Hepatic stellate cell (primary cell): ENCODE measurements around the gene KIAA1671.
A peak's percentile ranks its signal among the peaks of the same experiment; 100 is the strongest.

Experiments used
- DNase-seq: peaks from one replicate; pipeline ENCODE4 v3.0.0; 2011; ENCODE audit warnings: low spot score

The KIAA1671 gene

DNA sequence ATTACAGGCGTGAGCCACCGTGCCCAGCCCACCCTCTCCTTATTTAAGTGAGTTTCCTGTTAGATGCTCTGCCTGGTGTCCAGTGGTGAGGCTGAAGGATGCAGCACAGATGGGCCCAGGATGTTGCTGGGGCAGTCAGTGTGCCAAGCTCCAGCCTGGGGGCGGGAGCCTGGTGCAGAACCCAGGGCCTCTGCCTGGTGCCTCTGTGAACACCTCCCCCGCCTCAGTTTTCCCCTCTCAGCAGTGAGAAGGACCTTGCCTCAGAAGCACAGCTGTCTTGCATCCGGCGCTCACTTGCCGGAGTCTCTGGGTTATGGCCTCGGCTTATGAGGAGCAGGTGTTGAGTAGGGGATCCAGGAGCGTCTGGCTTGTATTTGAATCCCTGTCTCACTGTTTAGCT, 116.2 kb downstream of the KIAA1671 start:
- DNase-seq = no peak

DNA sequence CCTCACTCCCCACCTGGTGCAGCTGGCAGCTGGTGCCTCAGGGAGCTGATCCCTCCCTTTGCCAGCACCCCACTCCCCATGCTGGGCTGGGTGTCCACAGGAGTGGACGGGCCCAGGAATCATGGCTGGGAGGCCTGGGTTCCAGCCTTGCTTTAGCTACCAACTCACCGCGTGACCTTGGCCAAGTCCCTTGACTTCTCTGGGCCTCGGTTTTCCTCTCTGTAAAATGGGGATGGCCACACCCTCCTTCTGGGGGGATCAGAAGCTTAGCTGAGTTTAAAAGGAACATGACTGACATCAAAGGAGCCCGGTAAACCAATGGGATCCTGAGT, 116.9 kb downstream of the KIAA1671 start:
- DNase-seq = no peak

DNA sequence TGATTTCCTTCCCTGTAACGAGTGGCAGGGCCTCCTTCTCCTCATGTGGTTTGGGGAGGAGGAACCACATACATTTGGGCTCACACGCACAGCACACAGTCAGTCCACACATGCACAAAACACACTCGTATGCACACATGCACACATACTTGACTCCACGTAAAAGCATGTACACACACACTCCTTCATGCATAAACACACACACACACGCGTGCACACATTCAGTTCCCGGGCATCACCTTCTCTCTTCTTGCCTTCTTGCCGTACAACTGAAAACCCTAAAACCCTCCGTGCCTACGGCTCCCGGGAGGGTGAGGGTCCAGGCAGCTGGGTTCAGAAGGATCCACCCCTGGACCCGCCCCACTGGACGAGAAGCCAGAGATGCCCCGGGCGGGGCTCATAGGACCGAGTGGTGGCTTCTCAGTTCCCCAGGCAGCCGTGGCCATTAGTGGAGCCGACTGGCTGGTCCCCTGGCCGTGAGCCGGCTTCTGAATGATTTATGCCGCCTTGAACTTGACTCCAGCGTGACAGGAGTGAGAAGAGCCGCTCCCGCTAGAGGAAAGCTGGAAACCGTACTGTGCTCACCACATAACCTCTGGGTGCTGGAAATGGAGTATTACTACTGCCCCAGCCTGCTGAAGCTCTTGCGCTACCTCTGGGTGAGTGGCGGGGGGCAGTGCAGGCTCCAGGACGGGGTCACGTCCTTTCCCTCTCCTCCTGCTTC, 117.4 kb downstream of the KIAA1671 start:
- no peak for DNase-seq

DNA sequence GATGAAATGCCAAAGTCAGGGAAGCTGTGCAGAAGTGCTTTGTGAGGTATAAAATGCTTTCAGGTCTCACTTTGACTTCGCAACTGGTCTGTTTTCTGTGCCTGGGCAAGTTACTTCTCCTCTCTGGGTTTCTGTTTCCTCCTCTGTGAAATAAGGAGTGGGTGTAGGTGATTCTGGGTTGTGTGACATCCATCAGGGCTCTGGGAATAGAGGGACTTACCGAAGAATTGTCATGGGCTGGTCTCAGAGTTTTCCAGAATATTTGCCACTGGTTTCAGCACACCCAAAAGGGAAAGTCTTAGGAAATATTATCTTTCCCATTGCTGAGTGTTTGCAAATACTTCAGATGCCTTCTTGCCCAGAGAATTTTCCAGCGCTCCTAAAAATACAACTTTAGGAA, 118.4 kb downstream of the KIAA1671 start:
- DNase-seq = no peak

DNA sequence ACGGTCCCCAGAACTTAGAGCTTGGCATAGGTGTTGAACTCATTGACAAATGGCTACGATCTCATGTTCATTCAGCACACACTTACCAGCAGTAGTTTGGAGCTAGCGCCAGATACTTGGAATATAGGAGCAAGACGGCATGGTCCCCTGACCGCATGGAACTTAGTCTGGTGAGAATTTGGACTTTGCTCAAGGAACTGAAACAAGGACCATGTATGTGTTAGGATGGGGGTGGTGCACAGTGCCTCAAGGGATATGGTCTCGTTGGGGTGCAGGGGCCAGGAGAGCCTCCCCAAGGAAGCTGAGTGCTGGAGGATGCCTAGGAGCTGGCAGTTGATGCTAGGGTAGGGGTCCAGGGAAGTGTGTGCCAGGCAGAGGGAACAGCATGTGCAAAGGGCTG, 119.2 kb downstream of the KIAA1671 start:
- no peak for DNase-seq

DNA sequence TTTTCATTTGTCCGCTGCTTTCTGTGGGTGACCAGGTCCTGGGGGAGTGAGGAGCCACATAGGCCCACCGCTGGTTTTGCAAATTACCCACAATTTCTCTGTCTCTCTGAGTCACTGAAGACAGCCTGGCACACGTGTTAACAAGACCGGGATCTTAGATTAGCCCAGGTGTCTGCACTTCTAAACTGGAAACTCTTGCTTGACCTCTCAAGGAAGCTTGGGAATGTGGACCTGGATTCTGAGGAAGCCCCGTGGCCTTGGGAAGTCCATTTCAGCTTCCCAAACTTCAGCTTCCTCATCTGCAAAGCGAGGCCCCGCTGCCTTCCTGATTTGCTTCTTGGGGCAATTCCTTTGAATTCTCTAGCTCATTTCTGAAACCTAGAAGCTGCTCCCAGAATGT, 119.9 kb downstream of the KIAA1671 start:
- no peak for DNase-seq

DNA sequence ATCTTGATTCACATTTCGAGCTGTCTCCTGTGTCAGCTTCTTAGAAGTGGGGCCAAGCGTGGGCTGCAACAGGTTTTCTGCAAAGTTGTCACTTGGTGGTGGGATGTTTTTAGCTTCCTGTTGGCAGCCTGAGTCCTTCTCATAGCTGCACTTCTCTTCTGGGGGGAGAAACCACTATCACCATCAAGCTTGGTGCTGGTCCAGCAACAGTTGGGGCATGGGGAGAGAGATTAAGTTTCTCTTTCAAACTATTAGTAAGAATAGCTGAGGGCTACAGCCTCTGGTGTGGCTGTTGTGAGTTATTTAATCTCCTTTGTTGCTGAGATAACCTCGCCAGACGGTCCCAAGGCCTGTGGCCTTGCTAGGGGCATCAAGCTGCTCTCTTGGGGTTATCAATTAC, 123.8 kb downstream of the KIAA1671 start:
- no peak for DNase-seq

DNA sequence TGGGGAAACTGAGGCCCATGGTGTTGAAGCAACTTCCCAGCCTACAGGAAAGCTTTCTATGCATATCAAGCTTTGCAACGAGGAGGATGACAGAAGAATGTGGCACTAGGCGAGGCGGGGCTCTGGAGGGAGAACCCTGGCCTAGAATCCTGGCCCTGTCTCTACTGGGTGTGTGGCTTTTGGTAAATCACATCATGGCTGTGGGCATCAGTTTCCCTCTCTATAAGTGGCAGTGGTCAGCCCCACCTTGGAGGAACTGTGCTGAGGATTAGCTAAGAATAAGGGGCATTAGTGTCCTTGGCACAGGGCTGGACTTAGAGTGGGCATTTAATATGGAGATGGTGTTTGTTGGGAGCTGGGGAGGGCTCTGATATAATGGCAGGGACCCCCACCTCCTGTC, 124.5 kb downstream of the KIAA1671 start:
- no peak for DNase-seq

DNA sequence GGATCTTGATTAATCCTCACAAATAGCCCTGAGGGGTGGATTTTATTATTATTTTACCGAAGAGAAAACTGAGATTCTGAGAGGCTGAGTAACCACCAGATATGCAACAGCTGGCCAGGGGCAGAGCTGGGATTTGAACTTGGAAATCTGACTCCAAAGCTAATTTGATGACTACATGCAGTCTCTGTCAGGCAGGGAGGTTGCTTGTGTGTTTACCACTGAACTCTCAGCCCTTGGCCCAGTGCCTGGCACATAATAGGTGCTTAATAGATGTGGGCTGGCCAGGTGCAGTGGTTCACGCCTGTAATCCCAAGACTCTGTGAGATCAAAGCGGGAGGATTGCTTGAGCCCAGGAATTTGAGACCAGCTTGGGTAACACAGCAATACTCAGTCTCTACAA, 125.4 kb downstream of the KIAA1671 start:
- DNase-seq = no peak

DNA sequence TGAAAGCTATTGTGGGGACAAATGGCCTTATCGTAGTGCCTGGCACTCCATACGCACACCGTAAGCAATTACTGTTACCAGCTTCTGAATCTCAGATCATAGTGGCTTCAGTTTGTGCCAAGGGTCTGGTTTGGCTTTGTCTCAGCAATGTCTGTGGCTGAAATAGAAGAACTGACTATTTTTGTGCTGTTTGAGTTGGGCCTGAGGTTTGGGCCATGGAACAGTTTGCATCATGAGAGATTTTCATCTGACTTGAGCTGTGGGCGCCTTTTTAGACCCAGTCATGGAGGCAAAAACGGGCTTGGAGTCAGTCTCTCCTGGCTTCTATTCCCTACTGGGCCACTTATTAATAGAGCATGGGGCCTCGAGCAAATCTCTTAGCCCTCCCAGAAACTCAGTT, 126.1 kb downstream of the KIAA1671 start:
- DNase-seq = no peak

DNA sequence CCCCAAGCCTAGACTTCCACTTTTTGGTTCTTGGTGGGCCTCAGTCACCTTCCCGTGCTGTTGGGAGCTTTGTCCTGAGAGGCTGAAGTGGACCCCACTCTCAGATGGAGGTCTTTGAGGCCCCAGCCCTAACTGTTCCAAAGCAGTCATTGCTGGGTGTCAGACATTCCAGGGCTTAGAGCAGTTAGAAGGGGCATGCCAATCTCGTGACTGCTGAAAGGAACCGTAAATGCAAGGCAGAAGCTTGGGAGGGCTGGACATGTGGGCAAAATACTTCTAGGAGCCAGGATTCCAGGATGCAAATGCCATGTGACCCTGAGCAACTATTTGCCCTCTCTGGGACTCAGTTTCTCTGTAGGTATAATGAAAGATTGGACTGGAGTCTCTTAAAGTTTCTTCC, 128.3 kb downstream of the KIAA1671 start:
- DNase-seq = no peak

DNA sequence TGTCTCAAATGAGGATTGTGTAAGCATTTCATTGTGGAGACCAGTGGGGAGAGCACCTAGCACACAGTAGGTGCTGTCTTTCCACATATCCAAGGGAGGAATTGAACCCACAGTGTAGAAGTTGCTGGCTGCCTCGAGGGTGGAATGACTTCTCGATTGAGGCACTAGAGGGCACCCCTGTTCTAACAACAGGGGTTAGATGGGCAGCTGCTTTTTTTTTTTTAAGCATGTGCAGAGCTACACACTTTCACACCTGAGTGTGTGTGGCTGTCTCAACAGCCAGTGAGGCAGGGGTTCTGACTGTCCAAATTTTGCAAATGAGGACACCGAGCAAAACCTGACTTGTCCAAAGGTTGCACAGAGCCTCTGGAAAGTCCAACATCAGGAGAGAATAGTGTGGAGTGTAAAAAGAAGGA, 128.9 kb downstream of the KIAA1671 start:
- DNase-seq = peak; percentile 27

DNA sequence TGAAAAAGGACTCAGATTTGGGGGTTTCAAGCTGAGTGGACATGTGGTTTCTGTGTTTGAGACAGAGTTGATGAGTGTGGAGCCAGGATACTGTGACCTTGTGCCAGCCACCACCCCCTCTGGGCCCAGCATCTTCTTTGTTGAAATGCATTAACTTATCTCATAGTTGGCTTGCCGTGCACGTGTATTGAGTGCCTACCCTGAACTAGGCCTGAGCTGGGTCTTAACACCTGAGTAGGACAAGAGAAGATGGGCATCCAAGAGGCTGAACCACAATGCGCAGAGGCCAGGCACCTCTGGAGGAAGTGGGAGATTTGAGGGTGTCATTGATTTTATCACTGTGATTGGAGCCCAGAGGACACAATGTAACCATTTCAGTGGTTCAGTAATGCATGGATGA, 129.6 kb downstream of the KIAA1671 start:
- DNase-seq = no peak

DNA sequence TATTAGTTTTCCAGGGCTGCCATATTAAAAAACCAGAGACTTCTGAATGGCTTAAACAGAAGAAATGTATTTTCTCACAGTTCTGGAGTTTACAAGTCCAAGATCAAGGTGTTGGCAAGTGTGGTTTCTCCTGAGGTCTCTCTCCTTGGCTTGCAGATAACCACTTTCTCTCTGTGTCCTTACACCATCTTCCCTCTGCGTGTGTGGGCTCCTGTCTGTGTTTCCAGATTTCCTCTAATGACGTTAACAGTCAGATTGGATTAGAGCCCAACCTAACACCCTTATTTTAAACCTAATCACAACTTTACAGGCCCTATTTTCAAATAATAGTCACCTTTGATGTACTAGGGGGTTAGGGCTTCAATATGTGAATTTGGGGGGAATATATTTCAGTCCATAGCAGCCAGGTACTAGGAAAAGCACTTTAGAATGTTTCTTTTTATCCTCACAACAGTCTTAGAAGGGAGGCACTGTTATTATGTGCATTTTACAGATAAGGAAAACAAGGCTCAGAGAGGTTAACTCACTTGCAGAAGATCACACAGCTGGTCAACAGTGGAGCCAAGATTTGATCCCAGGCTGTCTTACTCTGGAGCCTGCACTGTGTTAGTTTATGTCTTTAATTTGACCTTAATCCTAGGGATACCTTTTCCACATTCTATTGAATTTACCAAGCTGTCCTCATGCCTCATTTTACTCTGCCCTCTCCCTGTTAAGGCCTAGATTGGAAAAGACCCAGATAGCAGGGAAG, 130.7 kb downstream of the KIAA1671 start:
- no peak for DNase-seq

DNA sequence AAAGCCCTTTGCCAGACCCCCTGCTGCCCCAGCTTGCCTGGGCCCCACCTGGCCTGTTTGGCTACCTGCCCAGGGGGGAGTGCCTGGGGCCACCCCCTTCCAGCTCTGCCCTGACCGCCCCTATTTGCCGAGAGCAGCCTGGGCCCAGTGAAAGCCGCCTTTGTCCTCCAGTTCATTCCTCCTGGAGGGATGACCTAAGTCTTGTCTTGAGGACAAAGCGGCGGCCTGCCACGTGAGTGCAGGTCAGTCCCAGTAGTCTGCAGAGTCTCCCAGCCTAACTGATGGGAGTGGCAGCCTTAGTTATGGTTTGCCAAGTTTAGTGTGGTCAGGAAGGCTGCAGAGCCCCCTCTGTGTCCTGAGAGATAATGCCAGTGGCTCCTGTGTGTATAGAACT, 131.3 kb downstream of the KIAA1671 start:
- no peak for DNase-seq

DNA sequence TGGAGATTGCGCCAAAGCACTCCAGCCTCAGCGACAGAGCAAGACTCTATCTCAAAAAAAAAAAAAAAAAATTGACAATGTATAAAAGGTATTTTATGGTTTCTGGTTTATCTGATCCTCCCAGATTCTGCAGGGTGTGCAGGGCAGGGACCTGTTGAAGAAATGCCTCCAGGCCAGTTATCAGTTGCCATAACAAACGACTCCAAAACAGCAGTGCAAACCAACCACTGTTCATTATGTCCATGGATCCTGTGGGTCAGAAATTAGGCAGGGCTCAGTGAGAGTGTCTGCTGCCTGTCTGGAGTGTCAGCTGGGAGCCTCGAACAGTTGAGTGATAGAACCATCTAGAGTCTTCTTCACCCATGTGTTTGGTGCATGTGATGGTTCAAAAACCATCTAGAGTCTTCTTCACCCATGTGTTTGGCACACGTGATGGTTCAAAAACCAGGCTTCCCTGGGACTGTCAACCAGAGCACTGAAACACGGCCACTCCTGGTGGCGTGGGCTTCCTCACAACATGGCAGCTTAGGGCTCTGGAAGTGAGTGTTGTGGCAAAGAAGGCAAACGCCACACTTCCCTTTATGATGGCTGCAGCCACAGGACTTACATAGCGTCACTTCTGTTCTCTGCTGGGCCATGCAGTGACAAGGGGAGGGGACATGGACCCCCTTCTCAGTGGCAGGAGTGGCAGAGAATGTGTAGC, 132.0 kb downstream of the KIAA1671 start:
- DNase-seq = no peak

DNA sequence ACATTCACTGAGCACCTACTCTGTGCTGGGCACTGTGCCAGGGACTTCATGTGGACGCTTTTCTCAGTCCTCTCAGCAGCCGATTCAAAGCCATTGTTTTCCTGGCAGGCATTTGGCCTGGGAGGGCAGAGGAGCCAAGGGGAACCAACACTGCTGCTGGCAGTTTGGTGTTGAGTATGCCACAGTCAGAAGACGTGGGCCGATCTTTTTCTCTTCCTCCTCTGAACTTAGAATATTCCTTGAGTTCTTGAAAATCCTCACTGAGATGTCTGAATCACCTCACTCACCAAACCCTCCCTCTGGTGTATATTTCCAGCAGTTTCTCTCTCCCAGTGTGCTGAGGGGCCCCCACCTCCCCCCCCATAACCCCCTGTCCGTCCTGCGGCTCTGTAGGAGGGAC, 132.6 kb downstream of the KIAA1671 start:
- DNase-seq = no peak

DNA sequence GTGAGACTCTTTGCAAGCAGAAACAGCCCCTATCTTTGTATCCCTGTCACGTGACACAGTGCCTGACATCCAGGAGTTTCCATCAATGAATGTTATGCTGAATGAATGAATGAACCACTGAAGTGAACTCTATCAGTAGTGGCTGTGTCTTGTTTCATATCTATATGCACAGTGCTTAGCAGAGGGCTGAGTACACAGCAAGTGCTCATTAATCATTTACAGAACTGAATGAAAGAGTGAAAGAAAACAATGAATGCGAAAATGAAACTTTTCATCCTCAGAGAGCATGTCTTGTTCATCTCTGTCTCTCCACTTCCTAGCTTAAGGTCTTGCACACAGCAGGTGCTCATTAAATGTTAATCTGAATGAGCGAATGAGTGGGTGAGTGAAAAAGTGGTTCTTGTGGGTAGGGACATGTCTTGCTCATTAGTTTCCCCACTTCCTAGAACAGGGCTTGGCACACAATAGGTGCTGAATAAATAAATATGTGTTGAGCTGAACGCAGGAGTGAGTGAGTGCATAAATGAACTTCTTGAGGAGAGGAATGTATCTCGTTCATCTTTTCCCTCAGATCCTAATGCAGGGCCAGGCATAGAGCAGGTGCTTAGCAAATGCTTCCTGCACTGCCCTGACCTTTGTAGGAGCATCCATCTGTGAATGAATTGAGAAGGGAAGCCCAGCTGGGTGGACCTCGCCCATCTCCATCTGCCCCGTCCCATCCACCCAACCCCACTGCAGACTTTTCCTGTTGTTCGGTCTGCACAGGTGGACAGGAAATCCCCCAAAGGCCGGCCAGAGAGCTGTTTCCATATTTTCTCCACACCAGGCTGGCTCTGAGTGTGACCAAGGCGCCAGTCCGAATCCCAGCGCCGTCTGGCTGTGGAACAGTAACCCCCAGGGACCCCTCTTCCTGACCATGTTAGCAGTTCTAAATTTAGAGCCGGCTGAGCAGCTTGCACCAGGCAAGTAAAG, 133.7 kb downstream of the KIAA1671 start:
- no peak for DNase-seq

DNA sequence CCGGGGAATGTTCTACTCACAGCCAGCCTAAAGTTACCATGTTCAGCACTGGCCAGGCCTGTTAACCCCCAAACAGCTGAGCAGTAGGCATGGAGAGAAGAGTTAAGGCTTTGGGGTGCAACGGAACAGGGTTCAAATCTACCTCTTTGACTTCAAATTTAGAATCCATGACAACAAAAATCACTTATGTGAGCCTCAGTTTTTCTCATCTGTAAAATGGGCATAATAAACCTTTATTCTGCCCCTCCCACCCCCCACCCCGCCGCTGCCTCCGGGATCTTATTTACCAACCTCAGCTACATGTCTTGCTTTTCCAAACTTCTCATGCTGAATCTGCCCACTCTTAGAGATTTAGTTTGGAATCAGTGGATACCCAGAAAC, 134.4 kb downstream of the KIAA1671 start:
- no peak for DNase-seq

DNA sequence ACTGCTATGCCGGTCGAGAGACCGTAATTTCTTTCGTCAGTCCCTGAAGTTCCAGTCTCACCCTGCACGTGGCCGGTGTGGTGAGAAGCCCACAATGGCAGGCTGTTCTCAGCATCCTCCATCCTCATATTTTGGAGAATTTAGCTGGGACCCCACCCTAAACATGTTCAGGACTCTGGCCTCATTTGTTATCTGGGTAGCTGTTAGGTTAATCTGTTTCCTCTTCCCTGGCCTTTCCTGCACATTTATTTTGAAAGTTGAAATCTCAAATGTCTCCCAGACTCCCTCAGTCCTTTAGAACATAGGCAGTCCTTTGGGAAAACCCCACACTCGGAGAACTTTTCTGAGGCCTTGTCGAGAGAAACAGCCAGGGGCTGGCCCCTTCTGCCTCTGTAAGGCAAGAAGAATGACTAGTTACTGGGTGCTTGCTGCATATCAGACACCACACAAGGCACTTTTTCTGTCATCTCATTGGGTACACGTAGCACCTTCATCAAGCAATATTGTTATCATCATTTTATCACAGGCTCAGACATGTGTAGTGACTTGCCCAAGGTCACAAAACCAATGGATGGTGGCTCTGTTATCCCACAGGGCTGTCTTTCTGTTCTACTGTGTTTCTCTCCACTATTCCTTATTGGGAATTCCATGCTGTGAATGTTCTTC, 137.8 kb downstream of the KIAA1671 start:
- DNase-seq = no peak

DNA sequence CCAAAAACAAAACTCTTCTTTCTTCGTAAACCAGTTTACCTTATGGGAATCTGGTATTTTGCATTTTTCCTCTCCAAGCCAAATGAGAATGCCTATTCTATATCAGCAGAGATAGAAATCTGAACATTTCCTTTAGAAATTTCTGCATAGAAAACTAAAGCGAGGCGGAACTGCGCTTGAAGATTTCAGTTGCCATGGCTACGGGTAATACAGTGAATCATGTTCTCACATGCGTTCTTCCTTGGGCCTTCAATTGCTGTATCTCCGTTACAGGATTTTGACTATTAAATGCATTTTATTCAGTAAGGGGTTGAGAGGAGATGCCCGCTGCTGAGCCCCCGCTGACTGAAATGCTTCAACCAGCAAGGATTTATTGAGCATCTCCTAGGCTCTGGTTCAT, 138.9 kb downstream of the KIAA1671 start:
- DNase-seq = no peak

DNA sequence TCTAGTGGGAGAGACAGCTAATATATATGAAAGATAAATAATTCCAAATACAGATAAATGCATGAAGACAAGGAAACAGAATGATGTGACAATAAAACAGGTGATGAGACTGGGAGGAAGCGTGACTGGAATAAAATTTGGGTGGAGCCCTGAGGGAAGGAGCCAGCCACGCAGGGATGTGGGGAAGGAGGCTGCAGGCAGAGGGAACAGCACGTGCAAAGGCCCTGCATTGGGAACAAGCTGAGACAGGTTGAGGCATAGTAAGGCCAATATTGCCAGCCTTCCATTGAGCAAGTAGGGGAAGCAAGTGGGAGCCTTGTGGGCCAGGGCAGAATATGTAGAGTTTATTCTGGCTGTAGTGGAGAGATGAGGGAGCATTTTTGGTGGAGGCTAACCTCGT, 139.6 kb downstream of the KIAA1671 start:
- no peak for DNase-seq
